ENCODE measurements around the gene UTP4.

UTP4 gene

DNA sequence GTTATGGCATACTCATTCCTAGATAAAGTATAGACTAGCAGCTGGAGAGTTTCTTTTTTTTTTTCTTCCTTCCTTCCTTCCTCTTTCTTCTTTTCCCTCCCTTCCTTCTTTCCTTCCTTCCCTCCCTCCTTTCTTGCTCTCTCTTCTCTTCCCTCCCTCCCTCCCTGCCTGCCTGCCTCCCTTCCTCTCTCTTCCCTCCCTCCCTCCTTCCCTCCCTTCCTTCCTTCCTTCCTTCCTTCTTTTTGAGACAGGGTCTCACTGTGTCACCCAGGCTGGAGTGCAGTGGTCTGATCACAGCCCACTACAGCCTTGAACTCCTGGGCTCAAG lies 47.5 kb downstream of the UTP4 start:
- no peak for FAIRE-seq

DNA sequence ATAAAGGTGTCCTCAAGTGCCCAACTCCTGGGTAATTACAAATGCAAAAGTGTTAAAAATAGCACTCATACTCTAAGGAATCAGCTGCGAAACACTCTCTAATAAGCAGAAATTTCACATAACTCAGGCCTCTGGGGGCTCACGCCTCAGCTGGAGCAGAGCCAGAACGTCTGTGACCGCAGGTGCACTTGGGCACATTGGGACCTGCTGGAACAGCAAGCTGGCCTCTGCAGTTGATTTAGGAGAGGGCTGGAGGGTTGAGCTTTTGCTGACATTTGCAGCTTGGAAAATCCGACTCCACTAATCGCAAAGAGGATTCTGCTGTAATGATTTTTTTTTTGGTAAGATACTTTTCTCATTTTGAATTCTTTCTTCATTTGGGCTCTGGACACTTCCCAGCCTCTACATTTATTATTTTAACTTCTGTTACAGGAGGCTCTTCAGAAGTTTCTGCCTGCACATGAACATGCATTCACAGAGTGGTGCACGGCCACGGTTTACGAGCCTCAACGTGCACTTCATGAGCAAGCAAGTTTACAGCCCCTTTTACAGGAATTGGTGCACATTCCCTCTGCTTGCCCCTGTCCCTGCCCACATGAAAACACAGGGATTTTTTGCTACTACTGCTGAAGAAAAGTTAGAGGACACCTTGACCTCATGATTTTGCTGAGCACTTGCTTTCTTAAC lies 50.4 kb downstream of the UTP4 start:
- FAIRE-seq = no peak

DNA sequence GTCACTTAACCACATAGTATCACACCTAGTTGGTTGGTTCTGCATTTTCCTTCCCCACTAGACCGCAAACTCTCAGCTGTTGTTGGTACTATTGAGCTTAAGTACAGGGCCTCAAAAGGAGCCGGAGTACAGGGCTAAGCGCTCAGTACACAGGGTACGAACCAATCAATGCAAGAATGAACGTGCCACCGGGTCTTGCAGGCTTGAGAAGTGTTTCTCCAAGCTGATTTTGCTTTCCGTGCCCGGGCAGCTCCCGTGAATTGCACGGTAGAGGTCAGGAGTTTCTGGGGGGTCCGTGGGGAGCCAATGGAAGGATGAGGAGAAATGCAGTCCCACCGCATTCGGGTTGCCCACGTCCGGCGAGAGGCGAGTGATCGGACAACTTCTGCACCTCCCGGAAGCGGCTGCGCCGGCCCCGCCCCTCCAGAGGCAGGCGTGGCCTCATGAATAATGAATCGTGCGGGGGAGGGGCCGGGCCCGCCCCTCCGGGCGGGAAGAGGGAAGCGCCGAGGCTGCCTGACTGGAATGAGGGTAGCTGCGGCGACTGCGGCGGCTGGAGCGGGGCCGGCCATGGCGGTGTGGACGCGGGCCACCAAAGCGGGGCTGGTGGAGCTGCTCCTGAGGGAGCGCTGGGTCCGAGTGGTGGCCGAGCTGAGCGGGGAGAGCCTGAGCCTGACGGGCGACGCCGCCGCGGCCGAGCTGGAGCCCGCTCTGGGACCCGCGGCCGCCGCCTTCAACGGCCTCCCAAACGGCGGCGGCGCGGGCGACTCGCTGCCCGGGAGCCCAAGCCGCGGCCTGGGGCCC lies 54.4 kb downstream of the UTP4 start, which contains the start of gene SNTB2:
TSS of gene SNTB2 (plus strand) at position 523 of the 804 bp plus-strand sequence. CDS start at position 526, 3 bp downstream.
- no peak for FAIRE-seq

DNA sequence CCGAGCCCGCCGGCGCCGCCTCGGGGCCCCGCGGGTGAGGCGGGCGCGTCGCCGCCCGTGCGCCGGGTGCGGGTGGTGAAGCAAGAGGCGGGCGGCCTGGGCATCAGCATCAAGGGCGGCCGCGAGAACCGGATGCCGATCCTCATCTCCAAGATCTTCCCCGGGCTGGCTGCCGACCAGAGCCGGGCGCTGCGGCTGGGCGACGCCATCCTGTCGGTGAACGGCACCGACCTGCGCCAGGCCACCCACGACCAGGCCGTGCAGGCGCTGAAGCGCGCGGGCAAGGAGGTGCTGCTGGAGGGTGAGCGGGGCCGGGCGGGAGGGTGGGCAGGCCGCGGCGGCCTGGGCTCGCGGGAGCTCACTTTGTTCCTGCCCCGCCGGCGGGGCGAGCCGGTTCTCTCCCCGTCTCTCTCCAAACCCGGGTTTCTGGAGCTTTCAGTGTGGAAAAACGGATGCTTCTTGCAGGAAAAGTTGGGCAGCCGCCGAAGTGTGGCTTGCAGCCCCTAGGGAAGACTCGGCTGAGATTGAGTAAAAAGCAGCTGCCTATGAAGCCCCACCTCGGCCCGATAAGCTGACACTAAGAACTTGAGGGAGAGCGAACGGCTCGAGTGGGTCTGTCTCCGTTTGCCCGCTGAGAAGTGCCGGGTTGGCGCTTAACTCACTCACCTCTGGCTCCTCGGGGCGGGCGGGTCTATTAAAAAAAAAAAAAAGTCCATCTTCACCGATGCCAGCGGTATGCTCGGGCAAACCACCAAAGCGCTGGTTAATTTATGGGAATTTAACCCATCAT lies 55.2 kb downstream of the UTP4 start:
- no peak for FAIRE-seq

DNA sequence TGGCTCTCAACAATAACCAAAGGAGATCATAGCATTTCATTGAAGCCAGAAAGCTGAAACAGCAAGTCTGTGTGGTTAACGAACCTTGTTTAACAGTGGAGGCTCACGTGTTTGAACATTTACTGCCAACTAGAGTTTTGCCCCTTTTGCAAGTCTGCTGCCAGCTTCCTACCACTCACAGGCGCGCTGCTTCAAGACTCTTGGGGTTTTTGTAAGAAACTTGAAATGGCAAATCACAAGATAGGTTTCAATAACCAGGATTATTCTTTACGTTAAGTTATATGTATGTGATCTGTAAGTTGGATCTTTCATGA lies 55.7 kb downstream of the UTP4 start:
- no peak for FAIRE-seq

DNA sequence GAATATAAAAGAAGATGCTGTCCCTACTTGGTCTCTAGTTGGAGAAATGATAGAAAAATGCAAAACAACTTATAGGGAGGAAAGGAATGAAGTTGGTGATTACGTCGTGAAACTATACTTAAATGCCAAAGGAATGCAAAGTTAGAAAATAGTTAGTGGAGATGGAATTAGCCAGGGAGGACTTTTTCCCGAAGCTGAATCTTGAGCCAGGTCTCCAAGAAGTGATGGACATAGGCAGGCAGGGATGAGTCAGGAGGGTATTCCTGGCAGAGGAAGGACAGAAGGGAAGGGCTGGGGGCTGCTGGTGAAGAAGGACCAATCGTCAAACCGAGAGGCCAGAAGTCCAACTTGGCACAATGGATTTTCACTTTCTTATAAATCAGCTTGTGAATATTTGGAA lies 56.3 kb downstream of the UTP4 start:
- no peak for FAIRE-seq

DNA sequence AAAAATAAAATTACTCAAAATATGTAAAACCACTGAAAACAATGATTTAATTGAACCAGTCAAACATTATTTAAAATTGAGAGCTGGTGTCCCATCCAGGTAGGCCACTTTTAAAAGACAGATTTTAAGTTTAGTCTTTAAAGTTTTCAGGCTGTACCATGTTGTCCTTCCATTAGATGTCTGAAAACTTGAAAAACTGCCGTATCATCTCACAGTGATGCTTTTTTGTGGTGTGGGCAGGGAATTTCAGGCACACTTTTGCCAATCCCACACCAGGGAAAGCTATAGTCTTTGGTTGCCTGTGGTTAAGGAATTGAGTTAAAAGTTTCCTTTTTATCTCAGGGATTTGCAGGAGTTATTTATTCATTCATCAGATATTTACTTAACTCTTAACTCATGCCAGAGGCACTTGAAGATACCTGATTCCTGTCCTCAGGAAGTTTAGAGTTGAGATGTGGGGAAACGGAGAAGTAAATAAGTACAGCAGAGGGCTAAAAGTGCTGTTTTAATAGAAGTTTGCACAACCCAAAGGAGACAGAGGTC lies 57.7 kb downstream of the UTP4 start:
- no peak for FAIRE-seq

DNA sequence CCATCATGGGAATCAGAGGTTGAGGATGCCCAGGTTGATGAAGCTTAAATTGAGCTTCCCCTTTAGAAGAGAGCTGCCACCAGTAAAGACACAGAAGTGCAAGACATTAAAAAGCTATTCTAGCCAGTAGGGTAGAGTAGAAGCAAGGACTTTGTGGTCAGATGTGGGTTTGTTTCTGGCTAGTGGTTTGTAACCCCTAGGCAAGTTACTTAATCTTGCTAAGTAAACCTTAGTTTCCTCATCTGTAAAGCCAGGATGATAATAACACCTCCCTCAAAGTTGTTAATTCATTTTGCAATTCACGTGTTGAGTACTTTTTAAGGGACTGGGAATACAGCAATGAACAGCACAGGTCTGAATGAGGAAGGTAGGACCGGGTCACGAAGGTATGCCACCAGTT lies 58.1 kb downstream of the UTP4 start:
- FAIRE-seq = no peak

DNA sequence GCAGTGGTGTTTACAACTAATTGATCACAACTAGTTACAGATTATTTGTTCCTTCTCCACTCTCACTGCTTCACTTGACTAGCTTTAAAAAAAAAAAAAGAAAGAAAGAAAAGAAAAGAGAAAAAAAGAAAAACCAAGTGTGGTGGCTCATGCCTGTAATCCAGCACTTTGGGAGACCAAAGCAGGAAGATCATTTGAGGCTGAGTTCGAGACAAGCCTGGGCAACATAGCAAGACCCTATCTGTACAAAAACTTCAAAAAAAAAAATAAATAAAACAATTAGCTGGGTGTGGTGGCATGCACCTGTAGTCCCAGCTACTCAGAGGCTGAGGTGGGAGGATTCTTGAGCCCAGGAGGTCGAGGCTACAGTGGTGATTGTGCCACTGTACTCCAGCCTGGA lies 58.7 kb downstream of the UTP4 start:
- FAIRE-seq = no peak

DNA sequence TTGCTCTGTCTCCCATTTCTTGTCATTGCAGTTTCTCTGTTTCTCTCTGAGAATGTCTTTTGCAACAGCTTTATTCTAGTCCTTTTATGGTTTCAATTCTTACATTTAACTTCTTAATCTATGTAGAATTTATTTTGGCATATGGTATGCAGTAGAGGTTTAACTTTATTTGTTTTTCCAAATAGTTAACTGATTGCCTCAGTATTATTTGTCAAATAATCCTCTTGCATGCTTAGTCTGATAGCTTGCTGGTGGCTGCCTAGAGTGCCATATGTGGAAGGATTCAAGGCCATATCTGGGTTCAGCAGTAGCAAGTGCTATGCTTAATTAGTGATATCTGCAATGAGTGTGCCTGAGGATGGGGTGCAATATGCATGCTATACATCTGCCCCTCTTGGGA lies 61.4 kb downstream of the UTP4 start:
- no peak for FAIRE-seq

DNA sequence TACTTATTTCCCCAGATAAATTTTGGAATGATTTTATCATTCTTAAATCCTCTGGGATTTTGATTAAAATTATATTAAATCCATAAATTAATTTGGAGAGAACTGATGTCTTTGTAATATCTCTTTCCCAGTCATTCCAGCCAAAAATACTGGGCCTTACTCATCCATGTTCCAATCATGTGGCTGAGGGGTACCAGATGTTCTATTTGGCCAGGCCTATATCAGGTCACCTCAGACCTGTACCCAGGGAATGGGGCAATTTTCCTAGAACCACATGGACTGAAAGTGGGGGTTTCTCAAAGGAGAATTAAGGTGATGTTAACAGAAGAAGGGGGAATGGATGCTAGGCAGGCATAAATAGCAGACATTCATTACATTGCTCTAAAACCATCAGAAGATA lies 62.0 kb downstream of the UTP4 start:
- no peak for FAIRE-seq

DNA sequence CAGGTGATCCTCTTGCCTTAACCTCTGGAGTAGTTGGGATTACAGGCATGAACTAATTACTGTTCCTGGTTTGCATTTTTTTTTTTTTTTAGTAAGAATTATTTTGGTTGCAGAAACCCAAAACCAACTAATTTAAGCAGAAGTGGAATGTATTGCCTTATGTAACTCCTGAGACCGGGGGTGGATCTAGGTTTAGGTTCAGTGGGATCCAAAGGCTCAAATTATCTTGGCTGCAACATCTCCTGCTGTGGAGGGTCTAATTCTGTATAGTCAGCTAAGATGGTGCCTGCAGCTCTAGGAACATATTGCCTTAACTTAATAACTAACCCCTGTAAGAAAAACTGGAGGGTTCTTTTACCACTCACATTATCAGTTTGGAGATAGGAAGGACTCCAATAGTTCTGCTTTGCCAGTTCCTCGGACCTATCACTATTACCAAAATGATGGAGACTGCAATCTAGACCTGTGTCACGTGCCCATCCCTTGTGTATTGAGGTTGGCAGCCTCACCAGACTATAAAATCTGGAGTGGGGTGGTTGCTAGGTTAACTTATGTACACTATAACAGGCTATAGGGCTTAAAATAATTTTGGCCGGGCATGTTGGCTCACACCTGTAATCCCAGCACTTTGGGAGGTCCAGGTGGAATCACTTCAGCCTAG lies 63.0 kb downstream of the UTP4 start:
- no peak for FAIRE-seq

DNA sequence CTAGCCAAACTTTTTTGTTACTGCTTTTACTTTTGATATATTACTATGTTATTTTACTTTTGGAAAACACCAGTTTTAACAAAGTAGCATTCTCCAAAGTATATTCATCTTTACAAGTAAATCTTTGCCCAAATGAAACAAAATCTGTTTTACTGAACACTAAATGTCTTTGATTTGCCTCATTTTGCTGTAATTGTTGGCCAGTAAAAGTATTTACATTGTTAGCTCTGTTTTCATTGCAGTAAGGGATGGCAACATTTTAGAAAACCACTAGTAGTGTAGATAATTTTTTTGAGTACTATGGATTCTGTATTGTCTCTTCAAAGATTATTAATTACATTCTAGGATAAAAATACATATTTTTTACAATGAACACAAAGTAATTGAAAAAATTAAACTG lies 65.1 kb downstream of the UTP4 start:
- FAIRE-seq = no peak

DNA sequence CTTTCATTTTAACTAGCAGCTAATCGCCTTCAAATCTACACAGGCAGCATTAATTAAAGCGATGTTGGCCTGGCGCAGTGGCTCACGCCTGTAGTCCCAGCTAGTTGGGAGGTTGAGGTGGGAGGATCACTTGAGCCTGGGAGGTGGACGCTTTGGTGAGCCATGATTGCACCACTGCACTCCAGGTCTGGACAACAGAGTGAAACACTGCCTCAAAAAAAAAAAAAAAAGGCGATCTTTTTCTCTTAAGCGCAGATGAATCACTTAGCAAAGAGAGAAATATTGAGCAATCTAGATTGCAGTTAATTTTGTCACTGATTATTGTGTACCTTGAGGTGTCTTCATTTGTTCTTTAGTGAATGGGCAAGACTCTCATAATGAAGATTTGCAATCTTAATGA lies 66.9 kb downstream of the UTP4 start:
- FAIRE-seq = no peak

DNA sequence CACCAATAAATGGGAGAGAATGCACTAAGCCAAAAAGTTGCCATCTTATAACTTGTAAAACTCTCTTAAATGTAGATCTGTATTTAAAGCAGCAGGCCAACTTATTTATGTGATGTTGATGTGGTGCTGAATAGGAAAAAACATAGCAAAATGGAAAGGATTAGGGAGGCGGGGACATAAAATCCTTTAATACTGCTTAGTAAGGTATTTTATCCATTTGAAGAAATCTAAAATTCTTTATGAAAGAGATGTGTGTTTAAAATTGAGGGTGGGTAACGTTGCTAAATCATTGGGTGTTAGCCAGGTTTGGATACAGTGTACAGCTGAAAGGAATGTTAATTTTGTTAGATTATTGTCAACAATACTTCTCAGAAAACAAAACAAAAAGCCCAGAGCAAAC lies 68.8 kb downstream of the UTP4 start:
- FAIRE-seq = no peak

DNA sequence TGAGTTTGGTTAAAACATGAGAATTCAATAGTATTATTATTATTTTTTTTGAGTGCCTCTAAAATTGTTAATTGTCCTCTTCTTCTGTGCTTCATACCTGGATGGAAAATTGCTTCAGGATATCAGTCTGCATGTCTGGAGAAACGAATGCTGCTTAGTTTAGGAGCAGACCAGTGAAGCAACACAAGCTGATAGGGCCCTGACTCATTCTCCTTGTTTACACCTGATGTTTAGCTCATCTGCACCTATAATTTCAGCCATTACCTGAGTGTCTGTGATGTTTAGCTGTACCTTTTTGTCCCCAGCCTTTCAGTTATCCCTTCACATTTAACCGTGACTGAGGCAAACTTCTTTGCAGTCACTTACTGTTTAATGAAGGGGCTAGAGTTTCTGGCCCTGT lies 69.3 kb downstream of the UTP4 start:
- FAIRE-seq = no peak

DNA sequence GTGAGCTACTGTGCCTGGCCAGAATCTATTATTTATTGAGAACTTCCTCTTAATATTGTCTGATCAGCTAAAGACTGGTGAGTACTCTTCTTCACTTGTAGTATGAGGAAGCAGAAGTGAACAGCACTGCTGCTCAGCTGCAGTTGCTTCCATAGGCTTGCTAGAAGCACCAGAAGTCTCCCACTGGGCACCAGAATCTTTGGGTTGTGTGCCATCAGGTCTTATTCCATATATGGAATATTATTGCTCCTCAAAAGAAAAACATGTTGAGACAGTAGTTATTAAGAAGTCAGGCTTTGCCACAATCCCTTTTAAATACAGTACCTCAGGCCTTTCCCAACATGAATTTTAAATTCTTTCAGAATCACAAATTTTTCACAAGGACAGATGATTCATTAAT lies 71.7 kb downstream of the UTP4 start:
- FAIRE-seq = no peak

DNA sequence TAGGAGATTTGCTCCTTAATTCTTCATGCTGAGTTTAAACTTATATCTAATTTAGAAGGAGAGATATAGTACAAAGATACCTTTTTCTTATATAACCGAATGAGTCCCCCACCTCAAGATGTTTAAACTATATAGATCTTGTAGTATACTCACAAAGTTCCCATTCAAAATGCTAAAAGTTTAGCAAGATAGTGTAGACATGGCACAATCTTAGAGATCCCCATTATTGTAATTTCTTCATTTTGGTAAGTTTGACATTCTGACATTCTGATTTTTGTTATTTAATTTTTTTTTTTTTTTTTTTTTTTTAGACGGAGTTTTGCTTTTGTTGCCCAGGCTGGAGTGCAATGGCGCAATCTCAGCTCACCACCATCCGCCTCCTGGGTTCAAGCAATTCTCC lies 77.3 kb downstream of the UTP4 start:
- no peak for FAIRE-seq

DNA sequence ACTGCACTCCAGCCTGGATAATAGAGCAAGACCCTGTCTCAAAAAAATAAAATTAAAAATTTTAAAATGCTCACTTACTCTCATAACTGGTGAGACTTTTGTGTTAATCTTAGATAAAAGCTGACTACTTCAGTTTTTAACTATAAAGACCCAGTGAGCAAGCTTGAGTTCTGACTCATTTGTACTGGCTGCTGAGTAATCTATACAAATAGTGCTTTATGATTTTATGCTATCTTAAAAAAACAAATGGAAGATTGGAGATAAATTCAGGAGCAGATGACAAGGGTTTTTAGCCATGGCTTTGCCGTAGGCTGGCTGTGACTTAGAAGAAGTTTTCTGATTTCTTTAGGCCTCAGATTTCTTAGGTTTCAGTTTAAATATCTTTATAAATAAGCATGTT lies 85.0 kb downstream of the UTP4 start:
- no peak for FAIRE-seq

All from TTC549 (cell line).